OCI-LY7 (cell line): Measurements from ENCODE around the gene PPA2. TPM values are rescaled to one million over a fixed set of nuclear protein-coding genes. Genes with fewer than 3 reads are reported as not detected.

Experiments
- BruUV-seq: library from RNA; stranded (reverse); fragments of 400-500 nt; replicated peaks from 2 replicates; lab custom pipeline; 2021; lab: Mats Ljungman, UMichigan
- CTCF ChIA-PET: fragments of 300-600 bp; sonication (Branson Sonifier 250); formaldehyde crosslinking; loops from one replicate; lab custom pipeline; 2022; ENCODE audit warnings: antibody characterized with exemption; ENCODE audit not compliant: unreplicated experiment; lab: Charles Lee
- POLR2A ChIA-PET: fragments of 300-600 bp; sonication (Branson Sonifier 250); formaldehyde crosslinking; loops from one replicate; lab custom pipeline; 2022; ENCODE audit warnings: antibody characterized with exemption; lab: Charles Lee
- DNase-seq: peaks from one replicate; pipeline ENCODE4 v3.0.0-alpha.2; 2015; ENCODE audit warnings: low spot score
- H2AFZ ChIP-seq: fragments of 200-600 bp; sonication (generic), shearing (Covaris generic); 2 replicates; pipeline ENCODE4 v1.6.1; 2014; ENCODE audit warnings: mild to moderate bottlenecking, antibody characterized with exemption, low read length, moderate library complexity
- H3K27ac ChIP-seq: fragments of 200-600 bp; sonication (generic); 2 replicates; pipeline ENCODE4 v1.5.1; 2014; ENCODE audit warnings: mixed run types, low read depth, mild to moderate bottlenecking, moderate library complexity, low read length, inconsistent platforms; ENCODE audit not compliant: poor library complexity, severe bottlenecking
- H3K36me3 ChIP-seq: fragments of 200-600 bp; sonication (generic); 2 replicates; pipeline ENCODE4 v1.6.1; 2014; ENCODE audit warnings: mild to moderate bottlenecking, antibody characterized with exemption, low read length, moderate library complexity, mixed read lengths; ENCODE audit not compliant: insufficient read depth
- H3K4me1 ChIP-seq: fragments of 200-600 bp; sonication (generic); 2 replicates; pipeline ENCODE4 v1.5.1; 2014; ENCODE audit warnings: mild to moderate bottlenecking, low read length; ENCODE audit not compliant: insufficient read depth, poor library complexity, severe bottlenecking
- H3K4me2 ChIP-seq: fragments of 200-600 bp; sonication (generic); 2 replicates; pipeline ENCODE4 v1.6.1; 2014; ENCODE audit warnings: mild to moderate bottlenecking, low read length
- H3K4me3 ChIP-seq: fragments of 200-600 bp; sonication (generic); 2 replicates; pipeline ENCODE4 v1.5.1; 2014; ENCODE audit warnings: mild to moderate bottlenecking, low read depth, low read length; ENCODE audit not compliant: poor library complexity, severe bottlenecking
- H3K79me2 ChIP-seq: fragments of 200-600 bp; sonication (generic); 2 replicates; pipeline ENCODE4 v1.6.1; 2016; ENCODE audit warnings: low read depth, mild to moderate bottlenecking, low read length, moderate library complexity, mixed read lengths; ENCODE audit not compliant: insufficient read depth
- H3K9me2 ChIP-seq: fragments of 200-600 bp; sonication (generic); 2 replicates; pipeline ENCODE4 v1.6.1; 2016; ENCODE audit warnings: mild to moderate bottlenecking, low read length, mixed read lengths; ENCODE audit not compliant: insufficient read depth
- H3K9me3 ChIP-seq: fragments of 200-600 bp; sonication (generic); 2 replicates; pipeline ENCODE4 v1.6.1; 2014; ENCODE audit warnings: mild to moderate bottlenecking, mixed run types, low read length, mixed read lengths
- H4K20me1 ChIP-seq: fragments of 200-600 bp; sonication (generic); 2 replicates; pipeline ENCODE4 v1.6.1; 2014; ENCODE audit warnings: mild to moderate bottlenecking, antibody characterized with exemption, low read length, moderate library complexity, mixed read lengths; ENCODE audit not compliant: insufficient read depth
- CTCF ChIP-seq: fragments of 200-600 bp; sonication (generic); conservative IDR thresholded peaks from 2 replicates; pipeline ENCODE4 v1.5.1; 2014; ENCODE audit warnings: mild to moderate bottlenecking, antibody characterized with exemption, low read length, moderate library complexity, mixed read lengths
- EZH2phosphoT487 ChIP-seq: fragments of 200-600 bp; sonication (generic); IDR thresholded peaks from 2 replicates; pipeline ENCODE4 v1.6.1; 2018; ENCODE audit warnings: low read depth, borderline replicate concordance, mild to moderate bottlenecking, mixed run types, antibody characterized with exemption, low read length, moderate library complexity, mixed read lengths
- intact Hi-C: fragments of 100-400 bp; cut with micrococcal nuclease; formaldehyde crosslinking; loops from one replicate; pipeline ENCODE4 v1.10.0; 2022; ENCODE audit not compliant: unreplicated experiment
- total RNA-seq, 2 experiments: library from RNA; depleted of rRNA in 1 of 2; stranded (reverse); fragments of >200 nt in 1 of 2; shearing (Covaris generic) in 1 of 2; gene quantifications; 2 replicates each; pipeline ENCODE4 v1.2.3, GENCODE V29; 2014 to 2022

PPA2 gene
- total RNA-seq, 2 experiments from 2014 or later, result 73.1 to 74.6 TPM

- Histone ChIP-seq H3K4me1 (no peaks in the 10 kb centered on the region), H3K4me2 (no peak overlapping the region), H3K9me2 (no peaks in the 10 kb centered on the region), H3K36me3 (no peaks in the 10 kb centered on the region), H2AFZ (no peak overlapping the region), H3K79me2 (no peaks in the 10 kb centered on the region), H3K27ac (no peak overlapping the region), H4K20me1 (no peaks in the 10 kb centered on the region), H3K9me3 (no peaks in the 10 kb centered on the region), H3K4me3 (no peak overlapping the region)
- no TSS peak for BruUV-seq
- TF ChIP-seq EZH2phosphoT487 (no peak), CTCF (no peak)
- intact Hi-C loops, result no loop called here
- ChIA-PET CTCF (no interaction called here), POLR2A (no interaction called here)
- DNase-seq, result no peak
Measured at GRCh38 chr4:105504744-105505143, 30.9 kb upstream of the PPA2 start.

GRCh38 chr4:105503484-105503883 is 29.6 kb upstream of the PPA2 start:
- BruUV-seq, result no TSS peak
- CTCF ChIA-PET, result no interaction called here

More at GRCh38 chr4:105503484-105503883, 29.6 kb upstream of the PPA2 start:
- Histone ChIP-seq H3K9me2 (no peaks in the 10 kb centered on the region), H3K9me3 (no peaks in the 10 kb centered on the region), H3K79me2 (no peaks in the 10 kb centered on the region), H3K27ac (no peak overlapping the region), H2AFZ (no peak overlapping the region), H3K4me2 (no peak overlapping the region), H3K4me3 (no peak overlapping the region), H3K36me3 (no peaks in the 10 kb centered on the region), H4K20me1 (no peaks in the 10 kb centered on the region), H3K4me1 (no peaks in the 10 kb centered on the region)
- POLR2A ChIA-PET, result interaction anchor here (0.6 kb wide), 1 partner anchor 203 kb away, joined by 4 read pairs; no protein-coding TSS in a partner anchor
- TF ChIP-seq EZH2phosphoT487 (no peak), CTCF (no peak)
- no peak for DNase-seq
- intact Hi-C loops, result no loop called here
